ENCODE results near the gene PSKH1. TPM values are rescaled to one million over a fixed set of nuclear protein-coding genes. Genes with fewer than 3 reads are reported as not detected.

Gene PSKH1
- polyA plus RNA-seq, 1 donor from 2014 or later = 3.8 TPM

DNA sequence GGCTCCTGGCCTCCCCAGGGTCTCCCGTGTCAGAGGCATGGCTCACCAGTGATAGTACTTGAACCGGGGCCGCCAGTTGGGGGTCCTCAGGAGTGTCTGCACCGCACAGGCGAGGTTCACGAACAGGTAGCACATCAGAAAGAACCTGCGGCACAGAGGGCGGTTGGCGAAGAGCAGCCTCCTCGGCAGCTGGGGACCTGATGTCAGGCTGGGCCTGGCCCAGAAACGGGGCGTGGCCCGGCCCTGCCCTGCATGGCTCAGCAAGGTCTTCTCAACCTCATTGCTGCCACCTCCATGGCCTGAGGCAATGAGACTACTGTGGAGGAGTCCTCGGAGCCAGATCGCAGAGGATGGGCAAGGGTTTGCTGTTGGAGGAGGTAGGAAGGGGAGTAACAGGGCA, 55.0 kb downstream of the PSKH1 start:
- Histone ChIP-seq H4K20me1 (ENCODE audit: insufficient read depth) (no peaks in the 10 kb centered on the region), H2AFZ (ENCODE audit: low read depth, low read length) (no peak overlapping the region), H3F3A (ENCODE audit: insufficient read depth, low read length, poor library complexity, severe bottlenecking) (no peaks in the 10 kb centered on the region), H3K27me3 (ENCODE audit: insufficient read depth, low read depth, low read length) (no peaks in the 10 kb centered on the region), H3K9me2 (ENCODE audit: insufficient read depth, low read length) (no peaks in the 10 kb centered on the region), H3K9ac (ENCODE audit: low read length) (no peak overlapping the region), H3K27ac (ENCODE audit: low read length) (no peak overlapping the region), H3K9me3 (ENCODE audit: low read length) (no peaks in the 10 kb centered on the region), H3K36me3 (ENCODE audit: insufficient read depth, low read length) (no peaks in the 10 kb centered on the region), H3K4me2 (ENCODE audit: low read length) (no peak overlapping the region), H3K79me2 (replicated peaks; ENCODE audit: insufficient read depth, low read length) (no peaks in the 10 kb centered on the region), H3K4me3 (ENCODE audit: low read length) (no peak overlapping the region)
- TF ChIP-seq, protein P1, sequence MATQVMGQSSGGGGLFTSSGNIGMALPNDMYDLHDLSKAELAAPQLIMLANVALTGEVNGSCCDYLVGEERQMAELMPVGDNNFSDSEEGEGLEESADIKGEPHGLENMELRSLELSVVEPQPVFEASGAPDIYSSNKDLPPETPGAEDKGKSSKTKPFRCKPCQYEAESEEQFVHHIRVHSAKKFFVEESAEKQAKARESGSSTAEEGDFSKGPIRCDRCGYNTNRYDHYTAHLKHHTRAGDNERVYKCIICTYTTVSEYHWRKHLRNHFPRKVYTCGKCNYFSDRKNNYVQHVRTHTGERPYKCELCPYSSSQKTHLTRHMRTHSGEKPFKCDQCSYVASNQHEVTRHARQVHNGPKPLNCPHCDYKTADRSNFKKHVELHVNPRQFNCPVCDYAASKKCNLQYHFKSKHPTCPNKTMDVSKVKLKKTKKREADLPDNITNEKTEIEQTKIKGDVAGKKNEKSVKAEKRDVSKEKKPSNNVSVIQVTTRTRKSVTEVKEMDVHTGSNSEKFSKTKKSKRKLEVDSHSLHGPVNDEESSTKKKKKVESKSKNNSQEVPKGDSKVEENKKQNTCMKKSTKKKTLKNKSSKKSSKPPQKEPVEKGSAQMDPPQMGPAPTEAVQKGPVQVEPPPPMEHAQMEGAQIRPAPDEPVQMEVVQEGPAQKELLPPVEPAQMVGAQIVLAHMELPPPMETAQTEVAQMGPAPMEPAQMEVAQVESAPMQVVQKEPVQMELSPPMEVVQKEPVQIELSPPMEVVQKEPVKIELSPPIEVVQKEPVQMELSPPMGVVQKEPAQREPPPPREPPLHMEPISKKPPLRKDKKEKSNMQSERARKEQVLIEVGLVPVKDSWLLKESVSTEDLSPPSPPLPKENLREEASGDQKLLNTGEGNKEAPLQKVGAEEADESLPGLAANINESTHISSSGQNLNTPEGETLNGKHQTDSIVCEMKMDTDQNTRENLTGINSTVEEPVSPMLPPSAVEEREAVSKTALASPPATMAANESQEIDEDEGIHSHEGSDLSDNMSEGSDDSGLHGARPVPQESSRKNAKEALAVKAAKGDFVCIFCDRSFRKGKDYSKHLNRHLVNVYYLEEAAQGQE (IDR thresholded peaks at IDR 0.05; ENCODE audit: borderline replicate concordance) = no peak
- TF ChIP-seq TAF1 (IDR thresholded peaks at IDR 0.05; ENCODE audit: low read depth) (no peak), POLR2AphosphoS5 (IDR thresholded peaks at IDR 0.05) (no peak), RAD21 (conservative IDR thresholded peaks at IDR 0.05) (no peak), EZH2 (IDR thresholded peaks at IDR 0.05; ENCODE audit: borderline replicate concordance, insufficient read depth, low read length, poor library complexity, severe bottlenecking) (no peak), SMC3 (conservative IDR thresholded peaks at IDR 0.05; ENCODE audit: poor library complexity) (no peak), MXI1 (conservative IDR thresholded peaks at IDR 0.05; ENCODE audit: poor library complexity, severe bottlenecking) (no peak), EP300 (conservative IDR thresholded peaks at IDR 0.05; ENCODE audit: poor library complexity, severe bottlenecking) (no peak)
- TF ChIP-seq, protein P2, sequence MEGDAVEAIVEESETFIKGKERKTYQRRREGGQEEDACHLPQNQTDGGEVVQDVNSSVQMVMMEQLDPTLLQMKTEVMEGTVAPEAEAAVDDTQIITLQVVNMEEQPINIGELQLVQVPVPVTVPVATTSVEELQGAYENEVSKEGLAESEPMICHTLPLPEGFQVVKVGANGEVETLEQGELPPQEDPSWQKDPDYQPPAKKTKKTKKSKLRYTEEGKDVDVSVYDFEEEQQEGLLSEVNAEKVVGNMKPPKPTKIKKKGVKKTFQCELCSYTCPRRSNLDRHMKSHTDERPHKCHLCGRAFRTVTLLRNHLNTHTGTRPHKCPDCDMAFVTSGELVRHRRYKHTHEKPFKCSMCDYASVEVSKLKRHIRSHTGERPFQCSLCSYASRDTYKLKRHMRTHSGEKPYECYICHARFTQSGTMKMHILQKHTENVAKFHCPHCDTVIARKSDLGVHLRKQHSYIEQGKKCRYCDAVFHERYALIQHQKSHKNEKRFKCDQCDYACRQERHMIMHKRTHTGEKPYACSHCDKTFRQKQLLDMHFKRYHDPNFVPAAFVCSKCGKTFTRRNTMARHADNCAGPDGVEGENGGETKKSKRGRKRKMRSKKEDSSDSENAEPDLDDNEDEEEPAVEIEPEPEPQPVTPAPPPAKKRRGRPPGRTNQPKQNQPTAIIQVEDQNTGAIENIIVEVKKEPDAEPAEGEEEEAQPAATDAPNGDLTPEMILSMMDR (IDR thresholded peaks at IDR 0.05; ENCODE audit: poor library complexity, severe bottlenecking) = no peak

DNA sequence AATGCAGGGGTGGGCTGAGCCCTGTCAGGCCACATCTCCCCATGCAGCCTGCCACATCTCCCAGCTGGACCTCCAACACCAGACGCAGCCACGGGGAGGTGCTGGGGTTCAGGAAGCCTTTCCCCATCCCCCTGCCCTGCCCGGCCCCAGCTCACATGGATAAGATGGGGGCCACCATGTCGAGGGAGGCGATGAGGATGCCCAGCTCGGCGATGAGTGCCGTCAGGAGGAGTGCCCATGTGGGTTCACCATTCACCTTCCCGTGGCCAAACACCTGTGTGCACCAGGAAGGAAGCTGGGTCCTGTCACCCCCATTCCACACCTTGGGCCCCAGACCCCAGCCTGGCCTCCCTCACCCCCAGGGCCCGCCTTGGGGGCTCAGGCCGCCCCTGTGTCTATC, 56.6 kb downstream of the PSKH1 start:
- H3K9me2 ChIP-seq (ENCODE audit: insufficient read depth, low read length) = no peaks in the 10 kb centered on the region
- no peak overlapping the region for H3K27ac ChIP-seq (ENCODE audit: low read length)
- H3K79me2 ChIP-seq (replicated peaks; ENCODE audit: insufficient read depth, low read length) = no peaks in the 10 kb centered on the region
- H3F3A ChIP-seq (ENCODE audit: insufficient read depth, low read length, poor library complexity, severe bottlenecking) = no peaks in the 10 kb centered on the region
- no peak overlapping the region for H3K4me3 ChIP-seq (ENCODE audit: low read length)
- no peak overlapping the region for H3K9ac ChIP-seq (ENCODE audit: low read length)
- H4K20me1 ChIP-seq (ENCODE audit: insufficient read depth) = no peaks in the 10 kb centered on the region
- H3K36me3 ChIP-seq (ENCODE audit: insufficient read depth, low read length) = no peaks in the 10 kb centered on the region
- no peaks in the 10 kb centered on the region for H3K27me3 ChIP-seq (ENCODE audit: insufficient read depth, low read depth, low read length)
- no peak overlapping the region for H3K4me2 ChIP-seq (ENCODE audit: low read length)
- H3K9me3 ChIP-seq (ENCODE audit: low read length) = no peaks in the 10 kb centered on the region
- no peak overlapping the region for H2AFZ ChIP-seq (ENCODE audit: low read depth, low read length)
- TF ChIP-seq POLR2AphosphoS5 (IDR thresholded peaks at IDR 0.05) = no peak
- TF ChIP-seq SMC3 (conservative IDR thresholded peaks at IDR 0.05; ENCODE audit: poor library complexity) = no peak
- TF ChIP-seq TAF1 (IDR thresholded peaks at IDR 0.05; ENCODE audit: low read depth) = no peak
- TF ChIP-seq, protein P2 (IDR thresholded peaks at IDR 0.05; ENCODE audit: poor library complexity, severe bottlenecking) = no peak
- no peak for TF ChIP-seq EP300 (conservative IDR thresholded peaks at IDR 0.05; ENCODE audit: poor library complexity, severe bottlenecking)
- TF ChIP-seq RAD21 (conservative IDR thresholded peaks at IDR 0.05) = no peak
- TF ChIP-seq MXI1 (conservative IDR thresholded peaks at IDR 0.05; ENCODE audit: poor library complexity, severe bottlenecking) = no peak
- TF ChIP-seq, protein P1 (IDR thresholded peaks at IDR 0.05; ENCODE audit: borderline replicate concordance) = no peak
